Loucy (cell line): ENCODE measurements around the gene ZDHHC13.

ENCODE experiments used
- H2AFZ ChIP-seq: fragments of 200-600 bp; sonication (generic); 2 replicates; pipeline ENCODE4 v1.6.0; 2016; ENCODE audit warnings: antibody characterized with exemption, mild to moderate bottlenecking, low read length, moderate library complexity
- H3F3A ChIP-seq: fragments of 200-600 bp; 2 replicates; pipeline ENCODE4 v1.6.0; 2016; ENCODE audit warnings: antibody characterized with exemption, low read depth, mild to moderate bottlenecking
- H3K27me3 ChIP-seq: fragments of 200-600 bp; sonication (generic); 2 replicates; pipeline ENCODE4 v1.6.1; 2014; ENCODE audit warnings: low read length, mild to moderate bottlenecking; ENCODE audit not compliant: insufficient read depth, poor library complexity, severe bottlenecking
- H3K36me3 ChIP-seq: fragments of 200-600 bp; sonication (generic); 2 replicates; pipeline ENCODE4 v1.6.1; 2016; ENCODE audit warnings: low read length; ENCODE audit not compliant: insufficient read depth
- H3K4me1 ChIP-seq: fragments of 200-600 bp; sonication (generic); 2 replicates; pipeline ENCODE4 v1.5.1; 2014; ENCODE audit warnings: low read length, mild to moderate bottlenecking; ENCODE audit not compliant: insufficient read depth, poor library complexity, severe bottlenecking
- H3K4me2 ChIP-seq: fragments of 200-600 bp; sonication (generic); 2 replicates; pipeline ENCODE4 v1.6.0; 2014; ENCODE audit warnings: antibody characterized with exemption, low read length, low read depth, mild to moderate bottlenecking; ENCODE audit not compliant: poor library complexity, severe bottlenecking
- H3K4me3 ChIP-seq: fragments of 200-600 bp; sonication (generic); 2 replicates; pipeline ENCODE4 v1.5.1; 2014; ENCODE audit warnings: low read length, mild to moderate bottlenecking, mixed read lengths; ENCODE audit not compliant: poor library complexity, severe bottlenecking
- H3K79me2 ChIP-seq: fragments of 200-600 bp; sonication (generic); 2 replicates; pipeline ENCODE4 v1.6.1; 2014; ENCODE audit warnings: low read length; ENCODE audit not compliant: insufficient read depth
- H3K9ac ChIP-seq: fragments of 200-600 bp; sonication (generic); 2 replicates; pipeline ENCODE4 v1.6.0; 2014; ENCODE audit warnings: mild to moderate bottlenecking, low read depth, low read length, moderate library complexity; ENCODE audit not compliant: poor library complexity, severe bottlenecking
- H3K9me2 ChIP-seq: fragments of 200-600 bp; sonication (generic); replicated peaks from 2 replicates; pipeline ENCODE4 v1.6.1; 2016; ENCODE audit warnings: low read depth, low read length, mixed read lengths
- H3K9me3 ChIP-seq: fragments of 200-600 bp; sonication (generic); 2 replicates; pipeline ENCODE4 v1.6.1; 2014; ENCODE audit warnings: mild to moderate bottlenecking, antibody characterized with exemption, low read length, low read depth; ENCODE audit not compliant: insufficient read depth
- H4K20me1 ChIP-seq: fragments of 200-600 bp; sonication (generic); 2 replicates; pipeline ENCODE4 v1.6.0; 2014; ENCODE audit warnings: antibody characterized with exemption, low read length, mild to moderate bottlenecking; ENCODE audit not compliant: insufficient read depth, poor library complexity, severe bottlenecking
- EZH2phosphoT487 ChIP-seq: fragments of 200-600 bp; IDR thresholded peaks from 2 replicates; pipeline ENCODE4 v1.6.1; 2018; ENCODE audit warnings: antibody characterized with exemption, mild to moderate bottlenecking, moderate library complexity, borderline replicate concordance
- TF ChIP-seq, protein P1 (sequence below): fragments of 200-600 bp; sonication (generic); conservative IDR thresholded peaks from 2 replicates; pipeline ENCODE4 v1.5.1; 2014; ENCODE audit warnings: mild to moderate bottlenecking, antibody characterized with exemption, low read length

ZDHHC13 gene

DNA sequence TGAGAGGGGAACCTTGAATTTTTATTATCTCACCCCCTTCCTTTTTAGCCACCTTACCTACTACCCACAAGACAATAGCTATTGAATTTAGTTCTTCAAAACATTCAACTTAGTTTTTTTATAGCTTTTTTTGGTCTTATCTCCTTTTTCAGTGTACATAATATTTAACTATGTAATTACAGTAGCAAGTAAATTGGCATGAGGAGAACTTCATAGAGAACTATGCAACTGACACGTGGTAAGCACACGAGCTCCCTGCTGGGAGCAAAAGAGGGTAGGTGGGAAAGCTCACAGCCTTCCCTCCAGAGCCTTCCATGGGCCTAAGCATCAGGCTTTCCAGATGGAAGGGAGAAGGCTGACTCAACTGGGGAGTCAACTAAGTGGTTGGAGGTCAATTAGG lies 22.1 kb upstream of the ZDHHC13 start:
- H2AFZ ChIP-seq: no peak overlapping the region
- no peaks in the 10 kb centered on the region for H3K9me3 ChIP-seq
- TF ChIP-seq EZH2phosphoT487: no peak
- TF ChIP-seq, protein P1, sequence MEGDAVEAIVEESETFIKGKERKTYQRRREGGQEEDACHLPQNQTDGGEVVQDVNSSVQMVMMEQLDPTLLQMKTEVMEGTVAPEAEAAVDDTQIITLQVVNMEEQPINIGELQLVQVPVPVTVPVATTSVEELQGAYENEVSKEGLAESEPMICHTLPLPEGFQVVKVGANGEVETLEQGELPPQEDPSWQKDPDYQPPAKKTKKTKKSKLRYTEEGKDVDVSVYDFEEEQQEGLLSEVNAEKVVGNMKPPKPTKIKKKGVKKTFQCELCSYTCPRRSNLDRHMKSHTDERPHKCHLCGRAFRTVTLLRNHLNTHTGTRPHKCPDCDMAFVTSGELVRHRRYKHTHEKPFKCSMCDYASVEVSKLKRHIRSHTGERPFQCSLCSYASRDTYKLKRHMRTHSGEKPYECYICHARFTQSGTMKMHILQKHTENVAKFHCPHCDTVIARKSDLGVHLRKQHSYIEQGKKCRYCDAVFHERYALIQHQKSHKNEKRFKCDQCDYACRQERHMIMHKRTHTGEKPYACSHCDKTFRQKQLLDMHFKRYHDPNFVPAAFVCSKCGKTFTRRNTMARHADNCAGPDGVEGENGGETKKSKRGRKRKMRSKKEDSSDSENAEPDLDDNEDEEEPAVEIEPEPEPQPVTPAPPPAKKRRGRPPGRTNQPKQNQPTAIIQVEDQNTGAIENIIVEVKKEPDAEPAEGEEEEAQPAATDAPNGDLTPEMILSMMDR: no peak
- peaks cover 4% of the 10 kb centered on the region for H3K4me1 ChIP-seq
- H3F3A ChIP-seq: no peaks in the 10 kb centered on the region
- no peak overlapping the region for H3K4me3 ChIP-seq
- H3K4me2 ChIP-seq: no peak overlapping the region
- no peaks in the 10 kb centered on the region for H3K9me2 ChIP-seq
- H3K36me3 ChIP-seq: no peaks in the 10 kb centered on the region
- H3K9ac ChIP-seq: no peak overlapping the region
- no peaks in the 10 kb centered on the region for H4K20me1 ChIP-seq
- H3K79me2 ChIP-seq: no peaks in the 10 kb centered on the region
- H3K27me3 ChIP-seq: no peaks in the 10 kb centered on the region

DNA sequence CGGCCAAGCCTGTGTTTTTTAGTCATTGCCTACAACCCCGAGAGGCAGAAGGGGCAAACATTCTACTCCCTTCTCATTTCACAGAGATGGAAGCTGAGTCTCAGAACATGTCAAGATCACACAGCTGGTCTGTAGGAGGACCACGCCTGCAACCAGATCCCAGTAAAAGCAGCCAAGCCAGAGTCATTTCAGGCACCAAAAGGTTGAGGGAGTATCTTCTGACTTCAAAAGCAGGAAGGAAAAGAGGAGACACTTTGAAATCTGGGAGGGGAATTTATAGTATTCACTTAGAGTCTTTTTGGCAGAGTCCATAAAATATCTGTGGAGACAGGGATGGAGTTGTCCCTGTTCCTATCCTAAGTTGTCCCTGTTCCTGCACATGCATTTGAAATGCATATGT lies 17.9 kb upstream of the ZDHHC13 start:
- Histone ChIP-seq H3K4me3 (no peak overlapping the region), H3K9ac (no peak overlapping the region), H3K27me3 (no peaks in the 10 kb centered on the region), H3K79me2 (no peaks in the 10 kb centered on the region), H3F3A (no peaks in the 10 kb centered on the region), H3K9me2 (no peaks in the 10 kb centered on the region), H3K4me1 (no peaks in the 10 kb centered on the region), H3K4me2 (no peak overlapping the region), H3K36me3 (no peaks in the 10 kb centered on the region), H4K20me1 (no peaks in the 10 kb centered on the region), H3K9me3 (no peaks in the 10 kb centered on the region), H2AFZ (no peak overlapping the region)
- TF ChIP-seq, protein P1: no peak
- no peak for TF ChIP-seq EZH2phosphoT487

DNA sequence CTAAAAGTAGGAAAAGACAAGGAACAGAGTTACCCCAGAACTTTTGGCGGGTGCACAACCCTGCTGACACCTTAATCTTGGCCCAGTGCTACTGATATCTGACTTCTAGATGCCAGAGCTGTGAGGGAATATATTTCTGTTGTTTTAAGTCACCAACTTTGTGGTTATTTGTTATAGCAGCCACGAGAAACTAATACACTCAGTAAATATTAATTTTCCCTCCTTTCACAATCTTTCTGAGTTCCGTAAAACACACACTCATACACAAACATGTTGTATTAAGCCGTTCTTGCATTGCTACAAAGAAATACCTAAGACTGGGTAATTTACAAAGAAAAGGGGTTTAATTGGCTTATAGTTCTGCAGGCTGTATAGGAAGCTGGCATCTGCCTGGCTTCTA lies 16.1 kb upstream of the ZDHHC13 start:
- Histone ChIP-seq H2AFZ (no peak overlapping the region), H3F3A (no peaks in the 10 kb centered on the region), H3K9ac (no peak overlapping the region), H3K27me3 (no peaks in the 10 kb centered on the region), H3K4me1 (no peaks in the 10 kb centered on the region), H3K36me3 (no peaks in the 10 kb centered on the region), H3K4me3 (no peak overlapping the region), H3K4me2 (no peak overlapping the region), H4K20me1 (no peaks in the 10 kb centered on the region), H3K9me3 (no peaks in the 10 kb centered on the region), H3K79me2 (no peaks in the 10 kb centered on the region), H3K9me2 (no peaks in the 10 kb centered on the region)
- TF ChIP-seq EZH2phosphoT487: no peak
- TF ChIP-seq, protein P1: no peak
